IMR-90 (cell line): Measurements from ENCODE around the gene OPN1SW. TPM values are rescaled to one million over a fixed set of nuclear protein-coding genes. Genes with fewer than 3 reads are reported as not detected.
A peak's percentile ranks its signal among the peaks of the same experiment; 100 is the strongest.

ENCODE experiments used
- ATAC-seq: fragments of 200-7000 bp; cut with Tn5 transposase; 2 replicates; pipeline ENCODE4 v1.9.1; 2020; ENCODE audit warnings: low read depth, mild to moderate bottlenecking, moderate library complexity
- BruUV-seq: library from RNA; stranded (reverse); fragments of 400-500 nt; replicated peaks from 2 replicates; lab custom pipeline; 2021; lab: Mats Ljungman, UMichigan
- CTCF ChIA-PET: fragments of 300-600 bp; formaldehyde crosslinking; extraction: SDS; loops from one replicate; lab custom pipeline; 2021; ENCODE audit warnings: antibody characterized with exemption; lab: Yijun Ruan, JAX
- POLR2A ChIA-PET: fragments of 300-600 bp; sonication (Branson Sonifier 250); formaldehyde crosslinking; loops from one replicate; lab custom pipeline; 2022; ENCODE audit warnings: antibody characterized with exemption; ENCODE audit not compliant: unreplicated experiment; lab: Charles Lee
- DNase-seq: peaks from one replicate; pipeline ENCODE4 v3.0.0; 2013
- H2AFZ ChIP-seq: replicated peaks from 2 replicates; pipeline ENCODE3; 2013; ENCODE audit warnings: low read length, mild to moderate bottlenecking; ENCODE audit not compliant: poor library complexity
- H2AK5ac ChIP-seq: 2 replicates; pipeline ENCODE4 v1.6.1; 2013; ENCODE audit warnings: low read depth, low read length, inconsistent platforms
- H2AK9ac ChIP-seq: replicated peaks from 2 replicates; pipeline ENCODE3; 2013; ENCODE audit warnings: mild to moderate bottlenecking, low read depth, low read length, moderate library complexity; ENCODE audit not compliant: poor library complexity
- H2BK120ac ChIP-seq: 2 replicates; pipeline ENCODE4 v1.6.1; 2013; ENCODE audit warnings: low read depth, low read length, inconsistent platforms
- H2BK15ac ChIP-seq: 3 replicates; pipeline ENCODE4 v1.6.1; 2013; ENCODE audit warnings: low read depth, low read length, inconsistent platforms
- H2BK20ac ChIP-seq: 2 replicates; pipeline ENCODE4 v1.6.1; 2013; ENCODE audit warnings: low read depth, mild to moderate bottlenecking, inconsistent platforms, low read length, moderate library complexity
- H2BK5ac ChIP-seq: 2 replicates; pipeline ENCODE4 v1.6.1; 2013; ENCODE audit warnings: mild to moderate bottlenecking, low read depth, low read length, inconsistent platforms; ENCODE audit not compliant: poor library complexity, severe bottlenecking
- H3K14ac ChIP-seq: replicated peaks from 2 replicates; pipeline ENCODE4 v1.6.1; 2013; ENCODE audit warnings: low read depth, low read length, inconsistent platforms
- H3K18ac ChIP-seq: 2 replicates; pipeline ENCODE4 v1.6.1; 2013; ENCODE audit warnings: low read depth, low read length, control low read depth
- H3K23ac ChIP-seq: 2 replicates; pipeline ENCODE4 v1.6.1; 2013; ENCODE audit warnings: low read depth, low read length, inconsistent platforms
- H3K27ac ChIP-seq: 2 replicates; pipeline ENCODE4 v1.5.1; 2013; ENCODE audit warnings: mild to moderate bottlenecking, control low read depth, low read length; ENCODE audit not compliant: insufficient read depth
- H3K27me3 ChIP-seq: 2 replicates; pipeline ENCODE4 v1.6.1; 2013; ENCODE audit warnings: low read length; ENCODE audit not compliant: control insufficient read depth, insufficient read depth
- H3K36me3 ChIP-seq: 2 replicates; pipeline ENCODE4 v1.6.1; 2013; ENCODE audit warnings: low read length, mixed read lengths; ENCODE audit not compliant: control insufficient read depth, insufficient read depth
- H3K4ac ChIP-seq: 2 replicates; pipeline ENCODE4 v1.6.1; 2013; ENCODE audit warnings: low read depth, low read length, inconsistent platforms
- H3K4me1 ChIP-seq: 2 replicates; pipeline ENCODE4 v1.6.1; 2013; ENCODE audit warnings: low read length, mixed read lengths; ENCODE audit not compliant: control insufficient read depth, insufficient read depth
- H3K4me2 ChIP-seq: 2 replicates; pipeline ENCODE4 v1.6.1; 2013; ENCODE audit warnings: low read depth, mild to moderate bottlenecking, control low read depth, low read length, moderate library complexity
- H3K4me3 ChIP-seq: 2 replicates; pipeline ENCODE4 v1.5.1; 2013; ENCODE audit warnings: low read depth, mild to moderate bottlenecking, control low read depth, low read length, moderate library complexity; ENCODE audit not compliant: insufficient read depth
- H3K56ac ChIP-seq: 2 replicates; pipeline ENCODE4 v1.6.1; 2013; ENCODE audit warnings: low read length, inconsistent platforms; ENCODE audit not compliant: insufficient read depth; ENCODE audit errors: extremely low read depth
- H3K79me1 ChIP-seq, 2 experiments: 2 replicates each; pipeline ENCODE4 v1.6.1; 2013; ENCODE audit warnings: low read length in 2 of 2, inconsistent platforms in 1 of 2, low read depth in 1 of 2
- H3K9ac ChIP-seq: 2 replicates; pipeline ENCODE4 v1.6.1; 2013; ENCODE audit warnings: low read depth, low read length, control low read depth
- H3K9me1 ChIP-seq: 2 replicates; pipeline ENCODE4 v1.6.1; 2013; ENCODE audit warnings: low read length, inconsistent platforms; ENCODE audit not compliant: insufficient read depth
- H3K9me3 ChIP-seq: 2 replicates; pipeline ENCODE4 v1.6.1; 2013; ENCODE audit warnings: low read length; ENCODE audit not compliant: control insufficient read depth, insufficient read depth
- H4K20me1 ChIP-seq: 2 replicates; pipeline ENCODE4 v1.6.1; 2013; ENCODE audit warnings: low read length, inconsistent platforms; ENCODE audit not compliant: insufficient read depth
- H4K5ac ChIP-seq: 2 replicates; pipeline ENCODE4 v1.6.1; 2013; ENCODE audit warnings: mild to moderate bottlenecking, low read depth, low read length, control low read depth
- H4K8ac ChIP-seq, 2 experiments: 2 replicates each; pipeline ENCODE4 v1.6.1; 2013; ENCODE audit warnings: low read depth in 2 of 2, low read length in 2 of 2, control low read depth in 1 of 2, inconsistent platforms in 1 of 2
- H4K91ac ChIP-seq: 2 replicates; pipeline ENCODE4 v1.6.1; 2013; ENCODE audit warnings: low read depth, low read length, inconsistent platforms; ENCODE audit not compliant: insufficient read depth
- BHLHE40 ChIP-seq: fragments of 150-350 bp; IDR thresholded peaks from 2 replicates; pipeline ENCODE4 v1.6.1; 2016; ENCODE audit warnings: mild to moderate bottlenecking, low read depth, low read length
- CEBPB ChIP-seq: IDR thresholded peaks from 2 replicates; pipeline ENCODE4 v1.6.1; 2012; ENCODE audit warnings: low read depth, low read length, improper control_type of control experiment
- CHD1 ChIP-seq: IDR thresholded peaks from 2 replicates; pipeline ENCODE4 v1.6.1; 2012; ENCODE audit warnings: low read depth, low read length, improper control_type of control experiment
- CTCF ChIP-seq: conservative IDR thresholded peaks from 2 replicates; pipeline ENCODE4 v1.5.1; 2012; ENCODE audit warnings: mild to moderate bottlenecking, low read depth, low read length, improper control_type of control experiment
- ELK1 ChIP-seq: fragments of 150-350 bp; IDR thresholded peaks from 2 replicates; pipeline ENCODE4 v1.6.1; 2016; ENCODE audit warnings: low read depth, mild to moderate bottlenecking, low read length, moderate library complexity, borderline replicate concordance
- FOS ChIP-seq: fragments of 150-350 bp; IDR thresholded peaks from 2 replicates; pipeline ENCODE4 v1.6.1; 2016; ENCODE audit warnings: low read depth, low read length
- MAZ ChIP-seq: IDR thresholded peaks from 2 replicates; pipeline ENCODE4 v1.6.1; 2012; ENCODE audit warnings: low read depth, mild to moderate bottlenecking, low read length, improper control_type of control experiment, moderate library complexity, borderline replicate concordance
- MXI1 ChIP-seq: IDR thresholded peaks from 2 replicates; pipeline ENCODE4 v1.6.1; 2012; ENCODE audit warnings: low read depth, mild to moderate bottlenecking, low read length, moderate library complexity, borderline replicate concordance
- NFE2L2 ChIP-seq: fragments of 150-350 bp; IDR thresholded peaks from 2 replicates; pipeline ENCODE4 v1.6.1; 2016; ENCODE audit warnings: low read depth, mild to moderate bottlenecking, low read length
- POLR2A ChIP-seq: IDR thresholded peaks from 2 replicates; pipeline ENCODE4 v1.6.1; 2012; ENCODE audit warnings: mild to moderate bottlenecking, low read depth, low read length
- RAD21 ChIP-seq: IDR thresholded peaks from 2 replicates; pipeline ENCODE4 v1.6.1; 2012; ENCODE audit warnings: low read length, improper control_type of control experiment
- RCOR1 ChIP-seq: IDR thresholded peaks from 2 replicates; pipeline ENCODE4 v1.6.1; 2012; ENCODE audit warnings: mild to moderate bottlenecking, low read length, improper control_type of control experiment; ENCODE audit not compliant: insufficient replicate concordance
- RFX5 ChIP-seq: IDR thresholded peaks from 2 replicates; pipeline ENCODE4 v1.8.0; 2012; ENCODE audit warnings: low read depth, mild to moderate bottlenecking, low read length, moderate library complexity
- SMC3 ChIP-seq: fragments of 150-350 bp; IDR thresholded peaks from 2 replicates; pipeline ENCODE4 v1.6.1; 2016; ENCODE audit warnings: low read depth, mild to moderate bottlenecking, antibody characterized with exemption, low read length, moderate library complexity
- WGBS, 2 experiments: methylation state at CpG; one replicate each; pipeline versions ENCODE4 v1.1.5 to v1.1.7; 2013; ENCODE audit warnings: missing lambda C conversion rate in 2 of 2; ENCODE audit not compliant: insufficient read length in 1 of 2; ENCODE audit errors: extremely low coverage in 2 of 2; 5-methylcytosine and 5-hydroxymethylcytosine counted together
- dilution Hi-C: fragments of 300-500 bp; cut with HindIII; formaldehyde crosslinking; loops from one replicate; pipeline ENCODE4 v1.14.3; 2018; ENCODE audit warnings: low sequenced_read_pairs; ENCODE audit not compliant: unreplicated experiment
- in situ Hi-C: fragments of 300-500 bp; cut with MboI; formaldehyde crosslinking; loops from 3 replicates; pipeline ENCODE4 v1.14.3; 2019; ENCODE audit warnings: low sequenced_read_pairs, inconsistent platforms, mixed read lengths
- intact Hi-C: fragments of 100-400 bp; cut with micrococcal nuclease; formaldehyde crosslinking; loops from 2 replicates; pipeline ENCODE4 v1.10.0; 2022
- polyA plus RNA-seq, 3 experiments: library from polyadenylated mRNA; depleted of rRNA; stranded (reverse); fragments of >200 nt; gene quantifications; 2 replicates each; pipeline ENCODE4 v1.2.3, GENCODE V29; 2012; ENCODE audit warnings: low replicate concordance in 1 of 3
- total RNA-seq: library from RNA; depleted of rRNA; stranded (reverse); fragments of >200 nt; gene quantifications from 2 replicates; pipeline ENCODE4 v1.2.3, GENCODE V29; 2012
- TF ChIP-seq, protein P1 (sequence below): fragments of 150-350 bp; IDR thresholded peaks from 2 replicates; pipeline ENCODE4 v1.6.1; 2017; ENCODE audit warnings: mild to moderate bottlenecking, antibody characterized with exemption, low read length, low read depth

Gene OPN1SW
- total and polyA plus RNA-seq, 2 of the 4 experiments (the other 2 are of a cell fraction), result not detected

DNA sequence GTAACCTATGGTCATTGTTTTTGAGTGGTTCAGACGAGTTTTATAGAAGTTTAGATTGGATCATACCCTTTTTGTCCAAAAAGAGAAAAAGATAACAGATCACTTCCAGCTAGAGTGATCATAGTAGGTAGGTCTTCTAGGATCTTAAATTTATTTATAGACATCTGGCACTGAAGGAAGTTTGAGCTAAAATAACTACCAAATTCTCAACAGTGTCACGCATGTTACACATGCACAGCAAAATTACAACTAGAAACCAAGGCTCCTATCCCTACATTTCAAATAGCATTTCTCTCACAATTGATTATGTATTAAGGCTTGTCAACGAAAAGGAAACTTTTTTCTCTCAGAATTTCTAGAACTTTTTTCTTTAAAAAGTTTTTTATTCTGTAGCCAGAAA lies 34.1 kb downstream of the OPN1SW start:
- Histone ChIP-seq H2AK5ac (no peak overlapping the region), H4K8ac (no peak overlapping the region), H3K18ac (no peak overlapping the region), H3K23ac (peak overlapping the region; percentile 85; the same call in 1 of the 2 replicates), H4K5ac (no peak overlapping the region), H3K4me1 (peaks cover 8% of the 10 kb centered on the region), H3K9me1 (peaks cover 23% of the 10 kb centered on the region), H2BK120ac (no peak overlapping the region), H3K9me3 (no peaks in the 10 kb centered on the region), H3K9ac (no peak overlapping the region), H3K36me3 (peaks cover 7% of the 10 kb centered on the region), H3K79me1 (peaks cover 0 to 19% of the 10 kb centered on the region in 2 experiments; a peak in 2 of 4 replicates), H2BK20ac (no peak overlapping the region), H2AK9ac (no peak overlapping the region), H4K91ac (no peak overlapping the region), H4K20me1 (peaks cover 73% of the 10 kb centered on the region), H2BK15ac (no peak overlapping the region), H3K56ac (no peak overlapping the region; the same call in 1 of the 2 replicates), H3K27me3 (no peaks in the 10 kb centered on the region), H3K4me2 (peak overlapping the region; percentile 90), H3K27ac (no peak overlapping the region), H2AFZ (no peak overlapping the region), H3K14ac (no peak overlapping the region), H3K4ac (no peak overlapping the region), H2BK5ac (peak overlapping the region; percentile 87), H3K4me3 (no peak overlapping the region; the same call in 1 of the 2 replicates)
- in situ Hi-C loops, result no loop called here
- intact Hi-C loops, result loop anchor here (5.0 kb wide), 1 partner anchor 91 kb away; the partner anchor contains the start of gene FLNC
- dilution Hi-C loops, result no loop called here
- TF ChIP-seq SMC3 (no peak), MAZ (no peak), CHD1 (no peak), CTCF (no peak), CEBPB (no peak), MXI1 (no peak), RAD21 (no peak), ELK1 (no peak), NFE2L2 (no peak), POLR2A (no peak), FOS (no peak), BHLHE40 (no peak), RCOR1 (no peak), RFX5 (no peak)
- TF ChIP-seq, protein P1, sequence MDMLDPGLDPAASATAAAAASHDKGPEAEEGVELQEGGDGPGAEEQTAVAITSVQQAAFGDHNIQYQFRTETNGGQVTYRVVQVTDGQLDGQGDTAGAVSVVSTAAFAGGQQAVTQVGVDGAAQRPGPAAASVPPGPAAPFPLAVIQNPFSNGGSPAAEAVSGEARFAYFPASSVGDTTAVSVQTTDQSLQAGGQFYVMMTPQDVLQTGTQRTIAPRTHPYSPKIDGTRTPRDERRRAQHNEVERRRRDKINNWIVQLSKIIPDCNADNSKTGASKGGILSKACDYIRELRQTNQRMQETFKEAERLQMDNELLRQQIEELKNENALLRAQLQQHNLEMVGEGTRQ, result no peak
- DNase-seq (no peak), ATAC-seq (no peak)
- CTCF ChIA-PET, result interaction anchor here (0.8 kb wide), 1 partner anchor 10 kb away, joined by 4 read pairs; no protein-coding TSS in a partner anchor
- BruUV-seq, result no TSS peak
- POLR2A ChIA-PET, result interaction anchor here (1.5 kb wide), 1 partner anchor 91 kb away, joined by 12 read pairs; no protein-coding TSS in a partner anchor
- WGBS, 2 experiments, result no CpG with 5 or more reads among the region's 3 CpGs
